ENCODE measurements around the gene NUDT16L1. TPM values are rescaled to one million over a fixed set of nuclear protein-coding genes. Genes with fewer than 3 reads are reported as not detected.

Gene NUDT16L1
- polyA plus RNA-seq, 1 experiment, result 25.2 TPM

DNA sequence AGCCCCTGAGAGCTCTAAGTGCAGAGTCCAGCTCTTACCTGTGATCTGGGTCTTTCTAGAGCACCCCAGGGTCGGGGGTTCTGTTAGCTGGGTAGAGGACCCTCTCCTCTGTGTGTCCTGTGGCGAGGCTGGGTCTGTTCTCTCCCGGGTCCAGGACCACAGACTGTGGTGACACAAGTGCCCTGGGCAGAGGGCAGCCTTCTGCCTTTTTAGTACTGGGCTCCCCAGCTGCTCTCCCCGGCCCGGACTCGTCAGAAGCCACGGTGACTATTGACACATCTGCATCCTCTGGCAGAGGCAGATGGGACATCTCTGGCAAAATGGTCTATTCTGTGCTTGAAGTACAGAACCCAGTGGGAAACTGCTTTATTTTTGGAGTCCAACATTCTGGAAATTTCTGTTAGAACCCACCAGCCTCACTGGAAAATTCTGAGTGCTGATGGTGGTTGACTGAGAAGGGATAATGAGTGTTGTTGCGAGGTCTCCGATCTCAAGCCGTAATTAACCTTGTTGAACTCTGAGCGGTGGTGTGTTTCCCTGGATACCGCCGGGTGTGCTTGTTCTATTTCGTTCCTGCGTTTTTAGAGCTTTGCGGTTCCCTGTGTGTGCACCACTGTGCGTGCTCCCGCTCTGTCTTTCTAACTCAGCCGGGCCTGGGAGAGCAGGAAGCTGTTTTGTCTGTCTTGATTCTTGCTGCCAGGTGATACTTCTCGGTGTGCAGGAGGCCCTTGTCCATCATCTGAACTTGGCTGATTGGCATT lies 26.0 kb upstream of the NUDT16L1 start:
- CTCF ChIA-PET, result interaction anchor here (1.1 kb wide), 1 partner anchor 17 kb away, joined by 3 read pairs; no protein-coding TSS in a partner anchor
- POLR2A ChIA-PET, result no interaction called here
- no peaks in the 10 kb centered on the region for H3K27me3 ChIP-seq (ENCODE audit: control insufficient read depth, insufficient read depth, low read length)

DNA sequence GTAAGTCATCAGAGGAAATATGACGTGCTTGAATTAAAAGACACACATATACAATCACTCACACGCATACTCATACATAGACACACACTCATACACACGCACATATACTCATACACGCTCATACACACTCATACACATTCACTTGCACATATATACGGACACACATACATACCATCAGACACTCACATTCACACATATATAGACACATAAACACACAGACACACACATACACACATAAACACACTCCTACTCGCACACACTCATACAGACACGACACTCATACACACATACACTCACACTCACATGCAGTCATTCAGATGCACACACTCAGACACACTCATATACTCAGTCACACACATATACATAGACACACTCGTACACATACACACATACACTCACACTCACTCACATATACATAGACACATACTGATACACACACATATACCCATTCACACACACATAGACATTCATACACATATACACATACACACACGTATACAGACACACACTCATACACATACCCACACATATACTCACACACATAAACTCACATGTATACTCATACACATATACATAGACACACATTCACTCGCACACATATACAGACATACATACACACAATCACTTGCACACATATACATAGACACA lies 24.9 kb upstream of the NUDT16L1 start:
- TF ChIP-seq, protein P1, sequence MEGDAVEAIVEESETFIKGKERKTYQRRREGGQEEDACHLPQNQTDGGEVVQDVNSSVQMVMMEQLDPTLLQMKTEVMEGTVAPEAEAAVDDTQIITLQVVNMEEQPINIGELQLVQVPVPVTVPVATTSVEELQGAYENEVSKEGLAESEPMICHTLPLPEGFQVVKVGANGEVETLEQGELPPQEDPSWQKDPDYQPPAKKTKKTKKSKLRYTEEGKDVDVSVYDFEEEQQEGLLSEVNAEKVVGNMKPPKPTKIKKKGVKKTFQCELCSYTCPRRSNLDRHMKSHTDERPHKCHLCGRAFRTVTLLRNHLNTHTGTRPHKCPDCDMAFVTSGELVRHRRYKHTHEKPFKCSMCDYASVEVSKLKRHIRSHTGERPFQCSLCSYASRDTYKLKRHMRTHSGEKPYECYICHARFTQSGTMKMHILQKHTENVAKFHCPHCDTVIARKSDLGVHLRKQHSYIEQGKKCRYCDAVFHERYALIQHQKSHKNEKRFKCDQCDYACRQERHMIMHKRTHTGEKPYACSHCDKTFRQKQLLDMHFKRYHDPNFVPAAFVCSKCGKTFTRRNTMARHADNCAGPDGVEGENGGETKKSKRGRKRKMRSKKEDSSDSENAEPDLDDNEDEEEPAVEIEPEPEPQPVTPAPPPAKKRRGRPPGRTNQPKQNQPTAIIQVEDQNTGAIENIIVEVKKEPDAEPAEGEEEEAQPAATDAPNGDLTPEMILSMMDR (IDR thresholded peaks at IDR 0.05; ENCODE audit: low read depth, low read length), result no peak
- DNase-seq (ENCODE audit: low read depth, low spot score), result no peak
- Histone ChIP-seq H3K4me3 (ENCODE audit: low read depth, low read length) (no peak overlapping the region), H3K27ac (ENCODE audit: low read depth, low read length) (no peak overlapping the region), H3K27me3 (ENCODE audit: control insufficient read depth, insufficient read depth, low read length) (no peaks in the 10 kb centered on the region), H3K9me3 (ENCODE audit: control insufficient read depth, insufficient read depth, low read length) (no peaks in the 10 kb centered on the region; the same call in 1 of the 2 replicates)
- ChIA-PET CTCF (no interaction called here), POLR2A (no interaction called here)

More for the DNA sequence above, 26.0 kb upstream of the NUDT16L1 start:
- TF ChIP-seq, protein P1 (IDR thresholded peaks at IDR 0.05; ENCODE audit: low read depth, low read length), result no peak
- no peak overlapping the region for H3K4me3 ChIP-seq (ENCODE audit: low read depth, low read length)
- no peaks in the 10 kb centered on the region; the same call in 1 of the 2 replicates for H3K9me3 ChIP-seq (ENCODE audit: control insufficient read depth, insufficient read depth, low read length)
- no peak overlapping the region for H3K27ac ChIP-seq (ENCODE audit: low read depth, low read length)
- DNase-seq (ENCODE audit: low read depth, low spot score), result no peak

DNA sequence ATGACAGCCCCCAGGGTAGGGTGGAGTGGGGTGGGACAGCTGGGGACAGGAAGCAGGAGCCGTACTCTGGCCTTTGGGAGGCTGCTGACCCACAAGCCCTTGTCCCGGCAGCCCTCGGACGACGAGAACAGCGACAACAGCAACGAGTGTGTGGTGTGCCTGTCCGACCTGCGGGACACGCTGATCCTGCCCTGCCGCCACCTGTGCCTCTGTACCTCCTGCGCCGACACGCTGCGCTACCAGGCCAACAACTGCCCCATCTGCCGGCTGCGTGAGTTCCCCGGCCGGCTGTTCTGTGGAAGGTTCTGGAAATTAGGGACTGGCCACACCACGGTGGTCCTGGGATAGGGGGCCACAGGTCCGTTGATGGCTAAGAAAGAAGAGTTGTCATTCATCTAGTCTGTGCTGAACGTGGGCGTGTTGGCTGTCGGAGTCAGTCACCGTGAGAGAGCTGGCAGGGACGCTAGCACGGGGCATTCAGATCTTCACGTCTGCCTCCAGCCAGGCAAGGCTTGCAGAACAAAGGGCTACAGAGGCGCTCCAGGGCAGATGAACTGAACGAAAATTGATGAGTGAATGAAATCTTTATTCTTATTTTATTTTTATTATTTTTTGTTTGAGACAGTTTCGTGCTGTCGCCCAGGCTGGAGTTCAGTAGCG lies 19.8 kb upstream of the NUDT16L1 start:
- H3K4me3 ChIP-seq (ENCODE audit: low read depth, low read length), result no peak overlapping the region
- ChIA-PET POLR2A (no interaction called here), CTCF (no interaction called here)
- TF ChIP-seq, protein P1 (IDR thresholded peaks at IDR 0.05; ENCODE audit: low read depth, low read length), result no peak
- no peak for DNase-seq (ENCODE audit: low read depth, low spot score)
- no peaks in the 10 kb centered on the region for H3K27me3 ChIP-seq (ENCODE audit: control insufficient read depth, insufficient read depth, low read length)
- H3K9me3 ChIP-seq (ENCODE audit: control insufficient read depth, insufficient read depth, low read length), result no peaks in the 10 kb centered on the region; the same call in 1 of the 2 replicates
- H3K27ac ChIP-seq (ENCODE audit: low read depth, low read length), result no peak overlapping the region

DNA sequence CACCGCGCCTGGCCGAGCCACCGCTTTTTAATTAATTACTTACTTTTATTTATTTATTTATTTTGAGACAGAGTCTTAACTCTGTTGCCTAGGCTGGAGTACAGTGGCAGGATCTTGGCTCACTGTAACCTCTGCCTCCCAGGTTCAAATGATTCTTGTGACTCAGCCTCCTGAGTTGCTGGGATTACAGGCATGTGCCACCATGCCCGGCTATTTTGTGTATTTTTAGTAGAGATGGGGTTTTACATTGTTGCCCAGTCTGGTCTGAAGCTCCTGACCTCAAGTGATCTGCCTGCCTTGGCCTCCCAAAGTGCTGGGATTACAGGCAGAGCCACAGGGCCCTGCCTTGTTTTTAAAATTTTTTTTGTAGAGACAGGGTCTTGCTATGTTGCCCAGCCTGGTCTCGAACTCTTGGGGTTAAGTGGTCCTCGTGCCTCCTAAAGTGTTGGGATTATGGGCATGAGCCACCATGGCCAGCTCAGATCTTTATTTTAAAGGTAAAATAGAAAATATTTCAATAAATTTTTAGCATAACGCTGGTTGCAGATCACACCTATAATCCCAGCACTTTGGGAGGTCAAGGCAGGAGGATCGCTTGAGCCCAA lies 18.3 kb upstream of the NUDT16L1 start:
- H3K9me3 ChIP-seq (ENCODE audit: control insufficient read depth, insufficient read depth, low read length), result no peaks in the 10 kb centered on the region; the same call in 1 of the 2 replicates
- TF ChIP-seq, protein P1 (IDR thresholded peaks at IDR 0.05; ENCODE audit: low read depth, low read length), result no peak
- POLR2A ChIA-PET, result no interaction called here
- no peak overlapping the region for H3K4me3 ChIP-seq (ENCODE audit: low read depth, low read length)
- no peaks in the 10 kb centered on the region for H3K27me3 ChIP-seq (ENCODE audit: control insufficient read depth, insufficient read depth, low read length)
- CTCF ChIA-PET, result no interaction called here
- DNase-seq (ENCODE audit: low read depth, low spot score), result no peak
- no peak overlapping the region for H3K27ac ChIP-seq (ENCODE audit: low read depth, low read length)
